Suprapubic skin (tissue), 4 donors: ENCODE data around the gene AEN. TPM values are rescaled to one million over a fixed set of nuclear protein-coding genes. Genes with fewer than 3 reads are reported as not detected.

ENCODE experiments used
- DNase-seq, 2 donors: peaks; one replicate each; pipeline ENCODE4 v3.0.0-alpha.2; 2019; ENCODE audit warnings: low spot score in 2 of 2
- H3K27ac ChIP-seq: fragments of 200-600 bp; sonication (generic); one replicate; pipeline ENCODE4 v1.5.1; 2019
- H3K27me3 ChIP-seq: fragments of 200-600 bp; sonication (generic); one replicate; pipeline ENCODE4 v1.5.1; 2019
- H3K36me3 ChIP-seq: fragments of 200-600 bp; sonication (generic); one replicate; pipeline ENCODE4 v1.5.1; 2019
- H3K4me1 ChIP-seq: fragments of 200-600 bp; sonication (generic); one replicate; pipeline ENCODE4 v1.5.1; 2019
- H3K4me3 ChIP-seq: fragments of 200-600 bp; sonication (generic); one replicate; pipeline ENCODE4 v1.5.1; 2019; ENCODE audit warnings: mild to moderate bottlenecking
- H3K9me3 ChIP-seq: fragments of 200-600 bp; sonication (generic); one replicate; pipeline ENCODE4 v1.5.1; 2019
- EP300 ChIP-seq: sonication (generic); formaldehyde crosslinking; IDR thresholded peaks from one replicate; pipeline ENCODE4 v1.6.1; 2017; ENCODE audit warnings: antibody characterized with exemption
- POLR2A ChIP-seq, 2 donors: fragments of 450-650 bp; IDR thresholded peaks; one replicate each; pipeline ENCODE4 v1.6.1; 2017; ENCODE audit warnings: antibody characterized with exemption in 2 of 2, mild to moderate bottlenecking in 2 of 2, moderate library complexity in 2 of 2
- POLR2AphosphoS5 ChIP-seq, 3 donors: sonication (generic); formaldehyde crosslinking; IDR thresholded peaks; one replicate each; pipeline ENCODE4 v1.6.1; 2017; ENCODE audit warnings: antibody characterized with exemption in 3 of 3
- WGBS: methylation state at CpG from one replicate; pipeline ENCODE4 v1.1.5; 2018; 5-methylcytosine and 5-hydroxymethylcytosine counted together
- total RNA-seq, 4 donors: library from RNA; depleted of rRNA; stranded (reverse); fragments of >200 nt; gene quantifications; one replicate each; pipeline ENCODE4 v1.1.0, GENCODE V29; 2016
- TF ChIP-seq, protein P1 (sequence below), 2 donors: fragments of 200-600 bp in 1 of 2; fragments of 450-650 bp in 1 of 2; sonication (generic) in 1 of 2; IDR thresholded peaks; one replicate each; pipeline ENCODE4 v1.5.1; 2016 to 2019; ENCODE audit warnings: antibody characterized with exemption in 2 of 2, mild to moderate bottlenecking in 1 of 2, moderate library complexity in 1 of 2

Gene AEN
- total RNA-seq, 4 donors from 2014 or later = 9.3 to 29.3 (median 17.3) TPM

DNA sequence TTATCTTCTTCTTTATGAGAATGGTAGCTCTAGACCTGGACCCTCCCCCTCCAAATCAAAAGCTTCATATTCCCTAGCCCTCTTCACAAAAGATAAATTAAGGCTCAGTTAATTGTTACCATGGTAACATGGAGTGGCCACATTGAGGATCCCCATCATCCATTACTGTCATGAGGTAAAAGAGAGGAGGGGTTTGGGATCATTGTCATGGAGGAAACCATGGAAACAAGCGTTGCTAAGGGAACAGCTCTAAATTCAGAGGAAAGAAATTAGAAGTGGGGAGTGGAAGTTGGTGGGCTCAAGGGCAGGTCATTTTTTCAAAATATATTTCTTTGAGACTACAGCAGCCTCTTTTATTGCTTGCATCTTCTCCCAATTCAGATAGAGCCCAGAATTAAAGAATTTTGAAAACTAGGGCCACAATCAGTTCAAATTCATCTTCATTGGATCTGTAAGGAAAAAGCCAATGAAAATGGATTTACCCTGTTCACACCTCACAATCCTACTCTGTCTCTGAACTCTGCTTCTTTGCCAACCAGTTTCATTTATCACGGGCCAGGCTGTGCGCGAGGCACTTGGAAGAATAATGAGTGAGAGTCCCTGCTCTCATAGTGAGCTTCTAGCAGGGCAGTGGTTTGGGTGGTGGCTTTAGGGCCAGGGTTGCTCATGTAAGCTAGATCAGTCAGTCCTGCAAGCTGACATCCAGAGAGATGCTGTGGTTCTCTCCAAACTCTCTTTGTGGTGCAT is 11.6 kb upstream of the AEN start:
- Histone ChIP-seq H3K27ac (no peak overlapping the region), H3K4me3 (no peak overlapping the region), H3K36me3 (no peaks in the 10 kb centered on the region), H3K27me3 (peaks cover 76% of the 10 kb centered on the region), H3K9me3 (no peaks in the 10 kb centered on the region), H3K4me1 (peaks cover 16% of the 10 kb centered on the region)
- DNase-seq = no peak
- WGBS = 69% methylated on average over 4 of the region's 4 CpGs
- TF ChIP-seq, protein P1, sequence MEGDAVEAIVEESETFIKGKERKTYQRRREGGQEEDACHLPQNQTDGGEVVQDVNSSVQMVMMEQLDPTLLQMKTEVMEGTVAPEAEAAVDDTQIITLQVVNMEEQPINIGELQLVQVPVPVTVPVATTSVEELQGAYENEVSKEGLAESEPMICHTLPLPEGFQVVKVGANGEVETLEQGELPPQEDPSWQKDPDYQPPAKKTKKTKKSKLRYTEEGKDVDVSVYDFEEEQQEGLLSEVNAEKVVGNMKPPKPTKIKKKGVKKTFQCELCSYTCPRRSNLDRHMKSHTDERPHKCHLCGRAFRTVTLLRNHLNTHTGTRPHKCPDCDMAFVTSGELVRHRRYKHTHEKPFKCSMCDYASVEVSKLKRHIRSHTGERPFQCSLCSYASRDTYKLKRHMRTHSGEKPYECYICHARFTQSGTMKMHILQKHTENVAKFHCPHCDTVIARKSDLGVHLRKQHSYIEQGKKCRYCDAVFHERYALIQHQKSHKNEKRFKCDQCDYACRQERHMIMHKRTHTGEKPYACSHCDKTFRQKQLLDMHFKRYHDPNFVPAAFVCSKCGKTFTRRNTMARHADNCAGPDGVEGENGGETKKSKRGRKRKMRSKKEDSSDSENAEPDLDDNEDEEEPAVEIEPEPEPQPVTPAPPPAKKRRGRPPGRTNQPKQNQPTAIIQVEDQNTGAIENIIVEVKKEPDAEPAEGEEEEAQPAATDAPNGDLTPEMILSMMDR (IDR thresholded peaks at IDR 0.05) = no peak
- TF ChIP-seq EP300 = no peak
- no peak for TF ChIP-seq POLR2AphosphoS5 (IDR thresholded peaks at IDR 0.05)
- TF ChIP-seq POLR2A (IDR thresholded peaks at IDR 0.05) = no peak

DNA sequence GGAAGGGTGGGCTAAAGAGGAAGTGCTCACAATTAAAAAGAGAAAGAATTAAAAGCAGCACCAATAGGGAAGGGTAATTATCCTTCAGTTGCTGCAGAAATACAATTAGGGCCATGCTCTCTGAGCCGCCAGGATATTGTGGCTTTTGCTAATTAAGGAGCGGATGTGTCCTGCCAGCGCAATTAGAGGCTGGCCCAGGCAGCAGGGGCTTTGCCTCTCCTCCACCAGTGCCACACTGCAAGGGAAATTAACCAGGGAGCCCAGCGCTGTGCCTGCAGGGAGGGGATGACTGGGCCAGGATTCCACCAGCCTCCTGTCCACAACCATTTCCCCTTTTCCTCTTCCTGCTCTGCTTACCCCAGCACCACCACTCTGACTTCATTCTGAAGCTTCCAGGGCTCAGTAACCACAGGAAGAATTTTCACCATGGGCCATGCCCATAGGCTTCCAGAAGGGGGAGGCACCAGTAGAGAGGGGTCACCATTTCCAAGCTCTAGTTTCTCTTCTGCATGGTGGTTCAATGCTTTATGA is 10.4 kb upstream of the AEN start:
- TF ChIP-seq EP300 = no peak
- TF ChIP-seq, protein P1 (IDR thresholded peaks at IDR 0.05) = no peak
- TF ChIP-seq POLR2A (IDR thresholded peaks at IDR 0.05) = no peak
- no peak for TF ChIP-seq POLR2AphosphoS5 (IDR thresholded peaks at IDR 0.05)
- WGBS = 15% methylated on average over 4 of the region's 4 CpGs
- DNase-seq = no peak

DNA sequence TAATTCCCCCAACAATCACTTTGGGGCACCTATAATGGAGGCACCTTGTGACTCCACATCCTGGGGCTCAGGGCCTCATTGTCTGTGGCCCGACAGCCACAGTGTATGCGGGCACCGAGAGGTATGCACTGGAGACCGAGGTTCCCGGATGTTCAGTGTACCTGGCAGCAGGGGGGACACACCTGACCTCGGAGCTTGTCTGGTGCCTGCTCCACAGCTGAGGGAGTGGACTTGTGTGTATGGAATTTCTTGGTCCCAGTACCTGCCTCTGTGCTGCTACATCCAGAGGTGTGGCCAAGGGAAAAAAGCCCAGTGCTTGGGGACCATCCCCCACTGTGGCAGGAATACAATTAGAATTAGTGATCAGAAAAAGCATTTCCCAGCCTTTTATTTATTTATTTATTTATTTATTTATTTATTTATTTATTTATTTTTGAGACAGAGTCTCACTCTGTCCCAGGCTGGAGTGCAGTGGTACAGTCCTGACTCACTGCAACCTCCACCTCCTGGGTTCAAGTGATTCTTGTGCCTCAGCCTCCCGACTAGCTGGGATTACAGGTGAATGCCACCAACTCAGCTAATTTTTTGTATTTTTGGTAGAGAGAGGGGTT is 8.8 kb upstream of the AEN start:
- Histone ChIP-seq H3K4me1 (peaks cover 6% of the 10 kb centered on the region), H3K36me3 (no peaks in the 10 kb centered on the region), H3K9me3 (no peaks in the 10 kb centered on the region), H3K27ac (no peak overlapping the region), H3K4me3 (no peak overlapping the region), H3K27me3 (peaks cover 48% of the 10 kb centered on the region)
- DNase-seq = no peak
- WGBS = 66% methylated on average over 7 of the region's 7 CpGs
- TF ChIP-seq POLR2A (IDR thresholded peaks at IDR 0.05) = no peak
- no peak for TF ChIP-seq POLR2AphosphoS5 (IDR thresholded peaks at IDR 0.05)
- TF ChIP-seq, protein P1 (IDR thresholded peaks at IDR 0.05) = no peak
- TF ChIP-seq EP300 = no peak

More for the DNA sequence above, 10.4 kb upstream of the AEN start:
- peaks cover 7% of the 10 kb centered on the region for H3K4me1 ChIP-seq
- no peaks in the 10 kb centered on the region for H3K36me3 ChIP-seq
- no peak overlapping the region for H3K4me3 ChIP-seq
- no peak overlapping the region for H3K27ac ChIP-seq
- no peaks in the 10 kb centered on the region for H3K9me3 ChIP-seq
- H3K27me3 ChIP-seq = peaks cover 64% of the 10 kb centered on the region

DNA sequence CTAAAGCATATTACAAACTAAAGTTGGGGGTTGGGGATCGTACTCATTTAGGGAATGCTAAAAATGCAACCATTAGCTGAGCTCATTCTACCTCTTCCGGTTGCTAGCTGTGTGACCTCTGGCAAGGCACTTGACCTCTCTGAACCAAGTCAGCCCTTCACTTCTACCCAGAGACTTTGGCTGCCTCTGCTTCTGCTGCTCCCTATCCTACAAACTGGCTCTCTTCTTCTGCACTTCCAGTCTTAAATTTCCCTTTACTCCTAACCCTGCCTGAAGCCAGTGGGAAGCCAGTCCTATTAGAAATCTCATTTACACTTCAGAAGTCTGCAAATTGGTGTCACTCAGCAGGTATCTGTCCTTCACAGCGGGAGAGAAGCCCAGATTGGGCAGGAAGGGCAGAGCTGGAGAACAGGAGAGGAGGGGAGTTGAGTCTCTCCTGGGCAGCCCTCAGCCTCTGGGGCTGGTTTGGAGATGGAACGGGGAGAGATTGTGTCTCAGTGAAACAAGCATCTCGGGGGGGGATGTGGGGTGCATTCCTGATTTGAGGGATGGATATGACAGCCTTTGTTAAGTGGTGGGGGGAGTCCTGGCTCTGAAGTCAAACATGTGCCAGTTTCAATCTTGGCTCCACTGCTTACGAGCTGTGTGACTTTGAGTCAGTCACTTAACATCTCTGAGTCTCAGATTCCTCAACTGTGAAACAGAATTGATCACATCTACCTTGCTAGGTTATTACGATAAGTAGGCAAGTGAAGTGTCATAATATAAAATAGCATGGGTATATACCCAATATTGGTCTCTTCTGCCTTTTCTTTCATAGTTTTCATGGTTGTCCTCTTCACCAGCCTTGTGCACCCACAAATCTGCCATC is 7.8 kb upstream of the AEN start:
- Histone ChIP-seq H3K4me3 (no peak overlapping the region), H3K27me3 (peaks cover 38% of the 10 kb centered on the region), H3K27ac (no peak overlapping the region), H3K36me3 (no peaks in the 10 kb centered on the region), H3K9me3 (no peaks in the 10 kb centered on the region), H3K4me1 (peaks cover 6% of the 10 kb centered on the region)
- DNase-seq = no peak
- 43% methylated on average over 7 of the region's 7 CpGs for WGBS
- TF ChIP-seq POLR2A (IDR thresholded peaks at IDR 0.05) (no peak), POLR2AphosphoS5 (IDR thresholded peaks at IDR 0.05) (no peak), EP300 (no peak)
- TF ChIP-seq, protein P1 (IDR thresholded peaks at IDR 0.05) = no peak
